Hepatic stellate cell (primary cell): ENCODE data around the gene ADAMTS10.
"Not testable (repeated sequence)": the region's sequence is repeated elsewhere in the genome, so short reads cannot be mapped to it uniquely, and the experiment has no call there.

Source experiments
- DNase-seq: peaks from one replicate; pipeline ENCODE4 v3.0.0; 2011; ENCODE audit warnings: low spot score

The ADAMTS10 gene

GRCh38 chr19:8592231-8593009, 18.1 kb downstream of the ADAMTS10 start:
- peak; percentile 85 for DNase-seq

- no peak for DNase-seq
Observed at GRCh38 chr19:8589177-8589714, 21.3 kb downstream of the ADAMTS10 start.

- no peak for DNase-seq
Observed at GRCh38 chr19:8585894-8586750, 24.4 kb downstream of the ADAMTS10 start.

GRCh38 chr19:8584965-8585893, 25.3 kb downstream of the ADAMTS10 start:
- no peak for DNase-seq

- peak; percentile 75 for DNase-seq
Observed at GRCh38 chr19:8580710-8581281, 29.7 kb downstream of the ADAMTS10 start.

- peak; percentile 86 for DNase-seq
Observed at GRCh38 chr19:8578642-8579265, 31.8 kb downstream of the ADAMTS10 start.

GRCh38 chr19:8577741-8578140, 32.8 kb downstream of the ADAMTS10 start:
- no peak for DNase-seq

- DNase-seq: no peak
Observed at GRCh38 chr19:8577247-8577646, 33.3 kb downstream of the ADAMTS10 start, which contains the start of gene MYO1F. Gene MYO1F (minus strand): TSS chr19:8577442. CDS start chr19:8577309, 133 bp downstream.

GRCh38 chr19:8576273-8576993, 34.1 kb downstream of the ADAMTS10 start:
- no peak for DNase-seq

GRCh38 chr19:8575467-8575997, 35.0 kb downstream of the ADAMTS10 start:
- no peak for DNase-seq

GRCh38 chr19:8574619-8574922, 35.9 kb downstream of the ADAMTS10 start:
- DNase-seq: not testable (repeated sequence)

- DNase-seq: no peak
Observed at GRCh38 chr19:8573316-8573715, 37.2 kb downstream of the ADAMTS10 start.

GRCh38 chr19:8571006-8571411, 39.5 kb downstream of the ADAMTS10 start:
- peak; percentile 83 for DNase-seq

GRCh38 chr19:8569066-8569771, 41.3 kb downstream of the ADAMTS10 start:
- peak; percentile 93 for DNase-seq

GRCh38 chr19:8567522-8568172, 42.9 kb downstream of the ADAMTS10 start:
- no peak for DNase-seq

- no peak for DNase-seq
Observed at GRCh38 chr19:8566855-8567254, 43.7 kb downstream of the ADAMTS10 start.

GRCh38 chr19:8564866-8565265, 45.6 kb downstream of the ADAMTS10 start:
- not testable (repeated sequence) for DNase-seq

- no peak for DNase-seq
Observed at GRCh38 chr19:8561075-8561764, 49.3 kb downstream of the ADAMTS10 start.
